H1 (cell line): Measurements from ENCODE around the gene RETSAT. TPM values are rescaled to one million over a fixed set of nuclear protein-coding genes. Genes with fewer than 3 reads are reported as not detected.
"Not testable (repeated sequence)": the region's sequence is repeated elsewhere in the genome, so short reads cannot be mapped to it uniquely, and the experiment has no call there.

ENCODE experiments used
- CTCF ChIA-PET: fragments of 300-600 bp; sonication (Branson Sonifier 250); formaldehyde crosslinking; loops from one replicate; lab custom pipeline; 2021; ENCODE audit not compliant: partially characterized antibody; lab: Charles Lee
- POLR2A ChIA-PET: fragments of 300-600 bp; sonication (Branson Sonifier 250); formaldehyde crosslinking; loops from one replicate; lab custom pipeline; 2021; ENCODE audit warnings: inconsistent platforms; ENCODE audit not compliant: partially characterized antibody; lab: Charles Lee
- DNase-seq, 2 experiments: peaks; one replicate each; pipeline versions ENCODE4 v3.0.0 to v3.0.0-alpha.2; 2010 to 2022; ENCODE audit warnings: low spot score in 2 of 2, low read depth in 1 of 2, mixed read lengths in 1 of 2
- FAIRE-seq: peaks from 2 replicates; lab custom pipeline; 2011; peaks lifted over from hg19 to GRCh38; lab: Jason Lieb, UNC
- H2AFZ ChIP-seq: 2 replicates; pipeline ENCODE4 v1.8.1; 2012; ENCODE audit warnings: low read length, inconsistent platforms
- H2AK5ac ChIP-seq: 2 replicates; pipeline ENCODE4 v1.6.1; 2013; ENCODE audit warnings: low read depth, low read length
- H2BK120ac ChIP-seq: replicated peaks from 2 replicates; pipeline ENCODE3; 2013; ENCODE audit warnings: low read depth, low read length, inconsistent platforms
- H2BK12ac ChIP-seq: 2 replicates; pipeline ENCODE4 v1.6.1; 2013; ENCODE audit warnings: low read depth, low read length
- H2BK15ac ChIP-seq: 2 replicates; pipeline ENCODE4 v1.6.1; 2013; ENCODE audit warnings: low read length
- H2BK20ac ChIP-seq: 2 replicates; pipeline ENCODE4 v1.6.1; 2013; ENCODE audit warnings: low read length
- H2BK5ac ChIP-seq: 2 replicates; pipeline ENCODE4 v1.6.1; 2013; ENCODE audit warnings: low read depth, low read length
- H3K14ac ChIP-seq: 2 replicates; pipeline ENCODE4 v1.6.1; 2013; ENCODE audit warnings: inconsistent platforms; ENCODE audit not compliant: insufficient read length
- H3K18ac ChIP-seq: 2 replicates; pipeline ENCODE4 v1.6.1; 2013; ENCODE audit warnings: low read length; ENCODE audit errors: extremely low read depth
- H3K23ac ChIP-seq: 2 replicates; pipeline ENCODE4 v1.6.1; 2013; ENCODE audit warnings: inconsistent platforms; ENCODE audit not compliant: insufficient read length
- H3K23me2 ChIP-seq: 2 replicates; pipeline ENCODE4 v1.6.1; 2013; ENCODE audit warnings: low read depth, low read length
- H3K27ac ChIP-seq: 2 replicates; pipeline ENCODE4 v1.6.1; 2011; ENCODE audit warnings: low read depth, low read length, inconsistent platforms
- H3K27me3 ChIP-seq, 4 experiments: replicated peaks in 1 of 4; 1 replicate in 1 of 4; 2 replicates in 3 of 4; pipeline versions ENCODE4 v1.6.1 to v1.8.1; 2011 to 2013; ENCODE audit warnings: low read length in 3 of 4, mild to moderate bottlenecking in 3 of 4, inconsistent platforms in 2 of 4, mixed read lengths in 2 of 4, moderate library complexity in 1 of 4; ENCODE audit not compliant: control insufficient read depth in 3 of 4, insufficient read depth in 3 of 4; ENCODE audit errors: extremely low read depth in 1 of 4
- H3K36me3 ChIP-seq, 4 experiments: 2 replicates each; pipeline versions ENCODE4 v1.6.1 to v1.8.1; 2011 to 2013; ENCODE audit warnings: mild to moderate bottlenecking in 4 of 4, low read length in 3 of 4, moderate library complexity in 2 of 4, control low read depth in 1 of 4, inconsistent platforms in 1 of 4; ENCODE audit not compliant: insufficient read depth in 4 of 4, control insufficient read depth in 2 of 4
- H3K4ac ChIP-seq: replicated peaks from 2 replicates; pipeline ENCODE3; 2013; ENCODE audit warnings: low read length, low read depth, mixed read lengths, inconsistent platforms; ENCODE audit not compliant: insufficient read length
- H3K4me1 ChIP-seq, 4 experiments: replicated peaks in 1 of 4; 1 replicate in 1 of 4; 2 replicates in 3 of 4; pipeline versions ENCODE4 v1.6.1 to v1.8.1; 2011 to 2013; ENCODE audit warnings: low read length in 3 of 4, inconsistent platforms in 2 of 4, mixed read lengths in 1 of 4; ENCODE audit not compliant: insufficient read depth in 4 of 4, control insufficient read depth in 3 of 4
- H3K4me2 ChIP-seq, 2 experiments: 2 replicates each; pipeline versions ENCODE4 v1.6.1 to v1.8.1; 2011 to 2013; ENCODE audit warnings: low read depth in 2 of 2, low read length in 2 of 2, control low read depth in 1 of 2, inconsistent platforms in 1 of 2, mild to moderate bottlenecking in 1 of 2; ENCODE audit not compliant: insufficient read depth in 1 of 2
- H3K4me3 ChIP-seq, 4 experiments: fragments of 200-600, 300-600 bp in 1 of 4; sonication (generic), shearing (Covaris generic), sonication (Bioruptor Twin) in 1 of 4; 2 replicates each; pipeline versions ENCODE4 v1.5.1 to v1.8.1; 2011 to 2016; ENCODE audit warnings: low read length in 4 of 4, low read depth in 3 of 4, control low read depth in 2 of 4, inconsistent platforms in 2 of 4, mild to moderate bottlenecking in 2 of 4, mixed read lengths in 1 of 4, moderate library complexity in 1 of 4; ENCODE audit not compliant: insufficient read depth in 2 of 4; ENCODE audit errors: extremely low read depth in 1 of 4
- H3K56ac ChIP-seq: replicated peaks from 2 replicates; pipeline ENCODE3; 2013; ENCODE audit warnings: low read depth, mild to moderate bottlenecking, mixed read lengths, low read length, inconsistent platforms; ENCODE audit not compliant: insufficient read length
- H3K79me1 ChIP-seq: 2 replicates; pipeline ENCODE4 v1.6.1; 2013; ENCODE audit warnings: low read depth, low read length, control low read depth
- H3K79me2 ChIP-seq, 2 experiments: 2 replicates each; pipeline versions ENCODE4 v1.6.1 to v1.8.1; 2012 to 2013; ENCODE audit warnings: low read length in 2 of 2, mild to moderate bottlenecking in 2 of 2, inconsistent platforms in 1 of 2; ENCODE audit not compliant: insufficient read depth in 2 of 2, control insufficient read depth in 1 of 2
- H3K9ac ChIP-seq, 4 experiments: replicated peaks in 1 of 4; 1 replicate in 1 of 4; 2 replicates in 3 of 4; pipeline versions ENCODE4 v1.6.1 to v1.8.1; 2011 to 2013; ENCODE audit warnings: low read depth in 3 of 4, low read length in 3 of 4, control low read depth in 2 of 4, mild to moderate bottlenecking in 2 of 4, moderate library complexity in 2 of 4, inconsistent platforms in 1 of 4; ENCODE audit errors: extremely low read depth in 1 of 4
- H3K9me3 ChIP-seq, 2 experiments: 2 replicates each; pipeline versions ENCODE4 v1.6.1 to v1.8.1; 2012 to 2013; ENCODE audit warnings: mild to moderate bottlenecking in 2 of 2, moderate library complexity in 2 of 2, control low read depth in 1 of 2, inconsistent platforms in 1 of 2, low read depth in 1 of 2, low read length in 1 of 2, mixed read lengths in 1 of 2; ENCODE audit not compliant: insufficient read depth in 2 of 2
- H4K20me1 ChIP-seq, 2 experiments: replicated peaks in 1 of 2; 2 replicates each; pipeline versions ENCODE3 to v1.8.1; 2011 to 2013; ENCODE audit warnings: inconsistent platforms in 2 of 2, low read length in 2 of 2, mild to moderate bottlenecking in 1 of 2; ENCODE audit not compliant: insufficient read depth in 2 of 2, control insufficient read depth in 1 of 2
- H4K5ac ChIP-seq: 2 replicates; pipeline ENCODE4 v1.6.1; 2013; ENCODE audit warnings: low read length, low read depth, mixed read lengths, inconsistent platforms; ENCODE audit not compliant: insufficient read length
- H4K8ac ChIP-seq: 2 replicates; pipeline ENCODE4 v1.8.0; 2013; ENCODE audit warnings: mild to moderate bottlenecking, moderate library complexity, low read length, inconsistent platforms; ENCODE audit not compliant: insufficient read depth; ENCODE audit errors: extremely low read depth
- H4K91ac ChIP-seq: replicated peaks from 2 replicates; pipeline ENCODE3; 2013; ENCODE audit warnings: low read length, mixed read lengths, inconsistent platforms; ENCODE audit not compliant: insufficient read length
- WGBS, 2 experiments: shearing (Covaris generic) in 1 of 2; methylation state at CpG; one replicate each; pipeline versions ENCODE4 v1.1.6 to v1.1.7; 2013 to 2015; ENCODE audit warnings: low lambda C conversion rate in 2 of 2, mixed read lengths in 2 of 2, inconsistent platforms in 1 of 2, low coverage in 1 of 2, missing lambda C conversion rate in 1 of 2; ENCODE audit not compliant: insufficient replicate concordance in 2 of 2, insufficient coverage in 1 of 2, insufficient read length in 1 of 2; ENCODE audit errors: extremely low coverage in 1 of 2, missing lambda C conversion rate in 1 of 2; 5-methylcytosine and 5-hydroxymethylcytosine counted together
- polyA plus RNA-seq, 7 experiments: library from polyadenylated mRNA; depleted of rRNA in 3 of 7; stranded (reverse) in 5 of 7; unstranded in 2 of 7; fragments of >200 nt in 5 of 7; fragments of 200-250 nt in 2 of 7; gene quantifications; 1 replicate in 5 of 7; 2 replicates in 1 of 7; 4 replicates in 1 of 7; pipeline versions ENCODE4 v1.2.1 to v1.2.3, GENCODE V29; 2011 to 2013; ENCODE audit warnings: missing spikeins in 2 of 7, mixed read lengths in 2 of 7
- total RNA-seq: library from RNA; stranded (reverse); fragmentation: NEBNext Ultra II Directional; extraction: Animal tissue kit (Norgen Biotek cat#: 25700); gene quantifications from 2 replicates; pipeline ENCODE4 v1.2.1, GENCODE V29; 2021

The RETSAT gene
- total and polyA plus RNA-seq, 2 of the 8 experiments (the other 6 are each of a cell fraction or from before 2014, with no cell fraction given): 15.8 to 16.7 TPM

GRCh38 chr2:85362653-85363387, 8.5 kb upstream of the RETSAT start:
- H3K9me3 ChIP-seq: not testable (repeated sequence)

More at GRCh38 chr2:85362653-85363387, 8.5 kb upstream of the RETSAT start:
- not testable (repeated sequence) for H2BK15ac ChIP-seq, H3K4ac ChIP-seq, H4K20me1 ChIP-seq, H4K5ac ChIP-seq, H3K4me1 ChIP-seq, H3K23ac ChIP-seq, H2AFZ ChIP-seq, H3K4me3 ChIP-seq, H3K14ac ChIP-seq, H4K8ac ChIP-seq, H3K79me1 ChIP-seq, H2BK12ac ChIP-seq, H3K23me2 ChIP-seq, H3K18ac ChIP-seq, H3K27ac ChIP-seq, H3K4me2 ChIP-seq, H2BK120ac ChIP-seq, H2AK5ac ChIP-seq, H3K36me3 ChIP-seq, H3K79me2 ChIP-seq, H2BK20ac ChIP-seq, FAIRE-seq, H4K91ac ChIP-seq, H3K27me3 ChIP-seq, H3K56ac ChIP-seq, H3K9ac ChIP-seq, H2BK5ac ChIP-seq, DNase-seq
- CTCF ChIA-PET: interaction anchor here (0.7 to 0.8 kb wide), 2 partner anchors 9 to 28 kb away, joined by 3 read pairs; partner anchors contain the start of genes ELMOD3 and RETSAT
- POLR2A ChIA-PET: interaction anchor here (1.1 kb wide), 1 partner anchor 9 kb away, joined by 4 read pairs; no protein-coding TSS in a partner anchor
- WGBS, 2 experiments: 88% methylated on average over 5 of the region's 5 CpGs; no CpG with 5 or more reads in 1 of the 2 experiments
